ENCODE data around the gene ANKRD39. TPM values are rescaled to one million over a fixed set of nuclear protein-coding genes. Genes with fewer than 3 reads are reported as not detected.

Gene ANKRD39
- total and polyA plus RNA-seq, 2 of the 8 experiments (the other 6 are each of a cell fraction or from before 2014, with no cell fraction given) = 18.5 to 21.3 TPM

DNA sequence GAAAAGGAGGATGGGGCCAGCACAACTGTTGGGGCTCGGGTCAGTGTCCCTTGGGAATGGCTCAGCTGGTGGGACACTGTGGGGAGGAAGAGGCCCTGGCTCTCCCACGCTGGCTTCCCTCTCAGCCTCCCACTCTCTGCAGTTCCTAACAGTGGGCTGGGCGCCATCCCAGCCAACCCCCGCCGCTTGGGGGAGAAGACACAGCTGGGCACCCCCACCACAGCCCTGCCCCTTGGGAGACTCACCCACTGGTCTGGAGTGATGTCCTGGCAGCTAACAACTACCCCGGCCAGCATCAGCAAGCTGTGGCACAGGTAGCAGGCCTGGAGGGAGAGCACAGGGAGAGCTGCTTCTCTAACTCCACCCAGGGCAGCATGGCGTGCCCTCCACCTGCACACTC is 20.4 kb upstream of the ANKRD39 start (continued):
- TF ChIP-seq, protein P1, sequence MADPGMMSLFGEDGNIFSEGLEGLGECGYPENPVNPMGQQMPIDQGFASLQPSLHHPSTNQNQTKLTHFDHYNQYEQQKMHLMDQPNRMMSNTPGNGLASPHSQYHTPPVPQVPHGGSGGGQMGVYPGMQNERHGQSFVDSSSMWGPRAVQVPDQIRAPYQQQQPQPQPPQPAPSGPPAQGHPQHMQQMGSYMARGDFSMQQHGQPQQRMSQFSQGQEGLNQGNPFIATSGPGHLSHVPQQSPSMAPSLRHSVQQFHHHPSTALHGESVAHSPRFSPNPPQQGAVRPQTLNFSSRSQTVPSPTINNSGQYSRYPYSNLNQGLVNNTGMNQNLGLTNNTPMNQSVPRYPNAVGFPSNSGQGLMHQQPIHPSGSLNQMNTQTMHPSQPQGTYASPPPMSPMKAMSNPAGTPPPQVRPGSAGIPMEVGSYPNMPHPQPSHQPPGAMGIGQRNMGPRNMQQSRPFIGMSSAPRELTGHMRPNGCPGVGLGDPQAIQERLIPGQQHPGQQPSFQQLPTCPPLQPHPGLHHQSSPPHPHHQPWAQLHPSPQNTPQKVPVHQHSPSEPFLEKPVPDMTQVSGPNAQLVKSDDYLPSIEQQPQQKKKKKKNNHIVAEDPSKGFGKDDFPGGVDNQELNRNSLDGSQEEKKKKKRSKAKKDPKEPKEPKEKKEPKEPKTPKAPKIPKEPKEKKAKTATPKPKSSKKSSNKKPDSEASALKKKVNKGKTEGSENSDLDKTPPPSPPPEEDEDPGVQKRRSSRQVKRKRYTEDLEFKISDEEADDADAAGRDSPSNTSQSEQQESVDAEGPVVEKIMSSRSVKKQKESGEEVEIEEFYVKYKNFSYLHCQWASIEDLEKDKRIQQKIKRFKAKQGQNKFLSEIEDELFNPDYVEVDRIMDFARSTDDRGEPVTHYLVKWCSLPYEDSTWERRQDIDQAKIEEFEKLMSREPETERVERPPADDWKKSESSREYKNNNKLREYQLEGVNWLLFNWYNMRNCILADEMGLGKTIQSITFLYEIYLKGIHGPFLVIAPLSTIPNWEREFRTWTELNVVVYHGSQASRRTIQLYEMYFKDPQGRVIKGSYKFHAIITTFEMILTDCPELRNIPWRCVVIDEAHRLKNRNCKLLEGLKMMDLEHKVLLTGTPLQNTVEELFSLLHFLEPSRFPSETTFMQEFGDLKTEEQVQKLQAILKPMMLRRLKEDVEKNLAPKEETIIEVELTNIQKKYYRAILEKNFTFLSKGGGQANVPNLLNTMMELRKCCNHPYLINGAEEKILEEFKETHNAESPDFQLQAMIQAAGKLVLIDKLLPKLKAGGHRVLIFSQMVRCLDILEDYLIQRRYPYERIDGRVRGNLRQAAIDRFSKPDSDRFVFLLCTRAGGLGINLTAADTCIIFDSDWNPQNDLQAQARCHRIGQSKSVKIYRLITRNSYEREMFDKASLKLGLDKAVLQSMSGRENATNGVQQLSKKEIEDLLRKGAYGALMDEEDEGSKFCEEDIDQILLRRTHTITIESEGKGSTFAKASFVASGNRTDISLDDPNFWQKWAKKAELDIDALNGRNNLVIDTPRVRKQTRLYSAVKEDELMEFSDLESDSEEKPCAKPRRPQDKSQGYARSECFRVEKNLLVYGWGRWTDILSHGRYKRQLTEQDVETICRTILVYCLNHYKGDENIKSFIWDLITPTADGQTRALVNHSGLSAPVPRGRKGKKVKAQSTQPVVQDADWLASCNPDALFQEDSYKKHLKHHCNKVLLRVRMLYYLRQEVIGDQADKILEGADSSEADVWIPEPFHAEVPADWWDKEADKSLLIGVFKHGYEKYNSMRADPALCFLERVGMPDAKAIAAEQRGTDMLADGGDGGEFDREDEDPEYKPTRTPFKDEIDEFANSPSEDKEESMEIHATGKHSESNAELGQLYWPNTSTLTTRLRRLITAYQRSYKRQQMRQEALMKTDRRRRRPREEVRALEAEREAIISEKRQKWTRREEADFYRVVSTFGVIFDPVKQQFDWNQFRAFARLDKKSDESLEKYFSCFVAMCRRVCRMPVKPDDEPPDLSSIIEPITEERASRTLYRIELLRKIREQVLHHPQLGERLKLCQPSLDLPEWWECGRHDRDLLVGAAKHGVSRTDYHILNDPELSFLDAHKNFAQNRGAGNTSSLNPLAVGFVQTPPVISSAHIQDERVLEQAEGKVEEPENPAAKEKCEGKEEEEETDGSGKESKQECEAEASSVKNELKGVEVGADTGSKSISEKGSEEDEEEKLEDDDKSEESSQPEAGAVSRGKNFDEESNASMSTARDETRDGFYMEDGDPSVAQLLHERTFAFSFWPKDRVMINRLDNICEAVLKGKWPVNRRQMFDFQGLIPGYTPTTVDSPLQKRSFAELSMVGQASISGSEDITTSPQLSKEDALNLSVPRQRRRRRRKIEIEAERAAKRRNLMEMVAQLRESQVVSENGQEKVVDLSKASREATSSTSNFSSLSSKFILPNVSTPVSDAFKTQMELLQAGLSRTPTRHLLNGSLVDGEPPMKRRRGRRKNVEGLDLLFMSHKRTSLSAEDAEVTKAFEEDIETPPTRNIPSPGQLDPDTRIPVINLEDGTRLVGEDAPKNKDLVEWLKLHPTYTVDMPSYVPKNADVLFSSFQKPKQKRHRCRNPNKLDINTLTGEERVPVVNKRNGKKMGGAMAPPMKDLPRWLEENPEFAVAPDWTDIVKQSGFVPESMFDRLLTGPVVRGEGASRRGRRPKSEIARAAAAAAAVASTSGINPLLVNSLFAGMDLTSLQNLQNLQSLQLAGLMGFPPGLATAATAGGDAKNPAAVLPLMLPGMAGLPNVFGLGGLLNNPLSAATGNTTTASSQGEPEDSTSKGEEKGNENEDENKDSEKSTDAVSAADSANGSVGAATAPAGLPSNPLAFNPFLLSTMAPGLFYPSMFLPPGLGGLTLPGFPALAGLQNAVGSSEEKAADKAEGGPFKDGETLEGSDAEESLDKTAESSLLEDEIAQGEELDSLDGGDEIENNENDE (IDR thresholded peaks at IDR 0.05; ENCODE audit: insufficient replicate concordance, low read length) = no peak
- TF ChIP-seq CBX8 (IDR thresholded peaks at IDR 0.05; ENCODE audit: borderline replicate concordance, low read depth, low read length) = no peak
- no peak for TF ChIP-seq BCL11A (IDR thresholded peaks at IDR 0.05; ENCODE audit: low read depth in 2 of 2, low read length in 2 of 2)
- TF ChIP-seq KDM5A (IDR thresholded peaks at IDR 0.05; ENCODE audit: low read length) = no peak
- no peak for TF ChIP-seq ZNF274 (IDR thresholded peaks at IDR 0.05; ENCODE audit: borderline replicate concordance, extremely low read depth, low read length)
- TF ChIP-seq, protein P2, sequence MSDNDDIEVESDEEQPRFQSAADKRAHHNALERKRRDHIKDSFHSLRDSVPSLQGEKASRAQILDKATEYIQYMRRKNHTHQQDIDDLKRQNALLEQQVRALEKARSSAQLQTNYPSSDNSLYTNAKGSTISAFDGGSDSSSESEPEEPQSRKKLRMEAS (IDR thresholded peaks at IDR 0.05) = no peak
- no peak for TF ChIP-seq CREB1 (IDR thresholded peaks at IDR 0.05)
- no peak for TF ChIP-seq HDAC2 (IDR thresholded peaks at IDR 0.05; ENCODE audit: borderline replicate concordance in 1 of 2, low read depth in 2 of 2, low read length in 2 of 2)
- TF ChIP-seq RBBP5 (IDR thresholded peaks at IDR 0.05; ENCODE audit: borderline replicate concordance, low read depth, low read length) = no peak
- TF ChIP-seq ASH2L (IDR thresholded peaks at IDR 0.05; ENCODE audit: low read length) = no peak
- TF ChIP-seq, protein P3, sequence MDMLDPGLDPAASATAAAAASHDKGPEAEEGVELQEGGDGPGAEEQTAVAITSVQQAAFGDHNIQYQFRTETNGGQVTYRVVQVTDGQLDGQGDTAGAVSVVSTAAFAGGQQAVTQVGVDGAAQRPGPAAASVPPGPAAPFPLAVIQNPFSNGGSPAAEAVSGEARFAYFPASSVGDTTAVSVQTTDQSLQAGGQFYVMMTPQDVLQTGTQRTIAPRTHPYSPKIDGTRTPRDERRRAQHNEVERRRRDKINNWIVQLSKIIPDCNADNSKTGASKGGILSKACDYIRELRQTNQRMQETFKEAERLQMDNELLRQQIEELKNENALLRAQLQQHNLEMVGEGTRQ (IDR thresholded peaks at IDR 0.05; ENCODE audit: low read length) = no peak

All from H1 (cell line).